OCI-LY7 (cell line): ENCODE data around the gene TAF10. TPM values are rescaled to one million over a fixed set of nuclear protein-coding genes. Genes with fewer than 3 reads are reported as not detected.

Experiments used
- BruUV-seq: library from RNA; stranded (reverse); fragments of 400-500 nt; replicated peaks from 2 replicates; lab custom pipeline; 2021; lab: Mats Ljungman, UMichigan
- CTCF ChIA-PET: fragments of 300-600 bp; sonication (Branson Sonifier 250); formaldehyde crosslinking; loops from one replicate; lab custom pipeline; 2022; ENCODE audit warnings: antibody characterized with exemption; ENCODE audit not compliant: unreplicated experiment; lab: Charles Lee
- POLR2A ChIA-PET: fragments of 300-600 bp; sonication (Branson Sonifier 250); formaldehyde crosslinking; loops from one replicate; lab custom pipeline; 2022; ENCODE audit warnings: antibody characterized with exemption; lab: Charles Lee
- DNase-seq: peaks from one replicate; pipeline ENCODE4 v3.0.0-alpha.2; 2015; ENCODE audit warnings: low spot score
- H2AFZ ChIP-seq: fragments of 200-600 bp; sonication (generic), shearing (Covaris generic); 2 replicates; pipeline ENCODE4 v1.6.1; 2014; ENCODE audit warnings: mild to moderate bottlenecking, antibody characterized with exemption, low read length, moderate library complexity
- H3K27ac ChIP-seq: fragments of 200-600 bp; sonication (generic); 2 replicates; pipeline ENCODE4 v1.5.1; 2014; ENCODE audit warnings: mixed run types, low read depth, mild to moderate bottlenecking, moderate library complexity, low read length, inconsistent platforms; ENCODE audit not compliant: poor library complexity, severe bottlenecking
- H3K36me3 ChIP-seq: fragments of 200-600 bp; sonication (generic); 2 replicates; pipeline ENCODE4 v1.6.1; 2014; ENCODE audit warnings: mild to moderate bottlenecking, antibody characterized with exemption, low read length, moderate library complexity, mixed read lengths; ENCODE audit not compliant: insufficient read depth
- H3K4me1 ChIP-seq: fragments of 200-600 bp; sonication (generic); 2 replicates; pipeline ENCODE4 v1.5.1; 2014; ENCODE audit warnings: mild to moderate bottlenecking, low read length; ENCODE audit not compliant: insufficient read depth, poor library complexity, severe bottlenecking
- H3K4me2 ChIP-seq: fragments of 200-600 bp; sonication (generic); 2 replicates; pipeline ENCODE4 v1.6.1; 2014; ENCODE audit warnings: mild to moderate bottlenecking, low read length
- H3K4me3 ChIP-seq: fragments of 200-600 bp; sonication (generic); 2 replicates; pipeline ENCODE4 v1.5.1; 2014; ENCODE audit warnings: mild to moderate bottlenecking, low read depth, low read length; ENCODE audit not compliant: poor library complexity, severe bottlenecking
- H3K79me2 ChIP-seq: fragments of 200-600 bp; sonication (generic); 2 replicates; pipeline ENCODE4 v1.6.1; 2016; ENCODE audit warnings: low read depth, mild to moderate bottlenecking, low read length, moderate library complexity, mixed read lengths; ENCODE audit not compliant: insufficient read depth
- H3K9me2 ChIP-seq: fragments of 200-600 bp; sonication (generic); 2 replicates; pipeline ENCODE4 v1.6.1; 2016; ENCODE audit warnings: mild to moderate bottlenecking, low read length, mixed read lengths; ENCODE audit not compliant: insufficient read depth
- H3K9me3 ChIP-seq: fragments of 200-600 bp; sonication (generic); 2 replicates; pipeline ENCODE4 v1.6.1; 2014; ENCODE audit warnings: mild to moderate bottlenecking, mixed run types, low read length, mixed read lengths
- H4K20me1 ChIP-seq: fragments of 200-600 bp; sonication (generic); 2 replicates; pipeline ENCODE4 v1.6.1; 2014; ENCODE audit warnings: mild to moderate bottlenecking, antibody characterized with exemption, low read length, moderate library complexity, mixed read lengths; ENCODE audit not compliant: insufficient read depth
- CTCF ChIP-seq: fragments of 200-600 bp; sonication (generic); conservative IDR thresholded peaks from 2 replicates; pipeline ENCODE4 v1.5.1; 2014; ENCODE audit warnings: mild to moderate bottlenecking, antibody characterized with exemption, low read length, moderate library complexity, mixed read lengths
- EZH2phosphoT487 ChIP-seq: fragments of 200-600 bp; sonication (generic); IDR thresholded peaks from 2 replicates; pipeline ENCODE4 v1.6.1; 2018; ENCODE audit warnings: low read depth, borderline replicate concordance, mild to moderate bottlenecking, mixed run types, antibody characterized with exemption, low read length, moderate library complexity, mixed read lengths
- intact Hi-C: fragments of 100-400 bp; cut with micrococcal nuclease; formaldehyde crosslinking; loops from one replicate; pipeline ENCODE4 v1.10.0; 2022; ENCODE audit not compliant: unreplicated experiment
- total RNA-seq, 2 experiments: library from RNA; depleted of rRNA in 1 of 2; stranded (reverse); fragments of >200 nt in 1 of 2; shearing (Covaris generic) in 1 of 2; gene quantifications; 2 replicates each; pipeline ENCODE4 v1.2.3, GENCODE V29; 2014 to 2022

TAF10 gene
- total RNA-seq, 2 experiments from 2014 or later, result 117 to 146 TPM

- CTCF ChIA-PET, result no interaction called here
- Histone ChIP-seq H3K4me3 (no peak overlapping the region), H3K9me2 (no peaks in the 10 kb centered on the region), H2AFZ (no peak overlapping the region), H3K9me3 (no peaks in the 10 kb centered on the region), H4K20me1 (no peaks in the 10 kb centered on the region), H3K27ac (no peak overlapping the region), H3K4me2 (no peak overlapping the region), H3K36me3 (no peaks in the 10 kb centered on the region), H3K4me1 (no peaks in the 10 kb centered on the region), H3K79me2 (no peaks in the 10 kb centered on the region)
- BruUV-seq, result no TSS peak
- POLR2A ChIA-PET, result no interaction called here
- DNase-seq, result no peak
- intact Hi-C loops, result no loop called here
- TF ChIP-seq EZH2phosphoT487, result no peak
- no peak for TF ChIP-seq CTCF
Observed at GRCh38 chr11:6637871-6638270, 25.9 kb upstream of the TAF10 start.

- POLR2A ChIA-PET, result interaction anchor here (1.1 kb wide), 1 partner anchor 17 kb away, joined by 5 read pairs; the partner anchor contains the start of gene TPP1
- H3K36me3 ChIP-seq, result no peaks in the 10 kb centered on the region
- TF ChIP-seq CTCF (no peak), EZH2phosphoT487 (no peak)
Observed at GRCh38 chr11:6636480-6636879, 24.5 kb upstream of the TAF10 start.

GRCh38 chr11:6635082-6635932, 23.3 kb upstream of the TAF10 start:
- no peak overlapping the region for H3K27ac ChIP-seq
- H3K4me1 ChIP-seq, result no peaks in the 10 kb centered on the region
- ChIA-PET CTCF (no interaction called here), POLR2A (interaction anchor here (1.3 kb wide), 2 partner anchors 15 to 16 kb away, joined by 3 read pairs; partner anchors contain the start of gene TPP1)
- no peak for TF ChIP-seq EZH2phosphoT487
- TF ChIP-seq CTCF, result no peak
- no peaks in the 10 kb centered on the region for H4K20me1 ChIP-seq
- H2AFZ ChIP-seq, result no peak overlapping the region
- H3K4me3 ChIP-seq, result no peak overlapping the region
- intact Hi-C loops, result no loop called here
- H3K4me2 ChIP-seq, result no peak overlapping the region
- no peaks in the 10 kb centered on the region for H3K9me2 ChIP-seq
- no peak for DNase-seq
- H3K9me3 ChIP-seq, result no peaks in the 10 kb centered on the region
- no peaks in the 10 kb centered on the region for H3K79me2 ChIP-seq
- no TSS peak for BruUV-seq
- no peaks in the 10 kb centered on the region for H3K36me3 ChIP-seq

More at GRCh38 chr11:6636480-6636879, 24.5 kb upstream of the TAF10 start:
- intact Hi-C loops, result no loop called here
- Histone ChIP-seq H4K20me1 (no peaks in the 10 kb centered on the region), H3K9me2 (no peaks in the 10 kb centered on the region), H3K27ac (no peak overlapping the region), H3K4me3 (no peak overlapping the region), H2AFZ (no peak overlapping the region), H3K9me3 (no peaks in the 10 kb centered on the region), H3K4me1 (no peaks in the 10 kb centered on the region), H3K4me2 (no peak overlapping the region), H3K79me2 (no peaks in the 10 kb centered on the region)
- no peak for DNase-seq
- CTCF ChIA-PET, result no interaction called here
- BruUV-seq, result no TSS peak
